GM23248 (cell line): ENCODE data around the gene BUB1B. TPM values are rescaled to one million over a fixed set of nuclear protein-coding genes. Genes with fewer than 3 reads are reported as not detected.

Experiments
- DNase-seq: peaks from one replicate; pipeline ENCODE4 v3.0.0-alpha.2; 2015
- H2AFZ ChIP-seq: fragments of 200-600 bp; sonication (generic); 2 replicates; pipeline ENCODE4 v1.6.1; 2016; ENCODE audit warnings: antibody characterized with exemption
- H3F3A ChIP-seq: fragments of 200-600 bp; sonication (generic); 2 replicates; pipeline ENCODE4 v1.6.1; 2016; ENCODE audit warnings: mild to moderate bottlenecking, antibody characterized with exemption, mixed run types; ENCODE audit not compliant: insufficient read depth
- H3K27ac ChIP-seq: fragments of 200-600 bp; sonication (generic); 2 replicates; pipeline ENCODE4 v1.5.1; 2016; ENCODE audit warnings: mild to moderate bottlenecking
- H3K27me3 ChIP-seq: fragments of 200-600 bp; sonication (generic); replicated peaks from 2 replicates; pipeline ENCODE4 v1.6.1; 2016; ENCODE audit warnings: mild to moderate bottlenecking; ENCODE audit not compliant: insufficient read depth
- H3K36me3 ChIP-seq: fragments of 200-600 bp; sonication (generic); 2 replicates; pipeline ENCODE4 v1.6.1; 2016; ENCODE audit warnings: low read depth, mild to moderate bottlenecking
- H3K4me1 ChIP-seq: fragments of 200-600 bp; sonication (generic); 2 replicates; pipeline ENCODE4 v1.6.1; 2016; ENCODE audit warnings: mild to moderate bottlenecking; ENCODE audit not compliant: insufficient read depth
- H3K4me2 ChIP-seq: fragments of 200-600 bp; sonication (generic); one replicate; pipeline ENCODE4 v1.6.1; 2016; ENCODE audit warnings: mild to moderate bottlenecking; ENCODE audit not compliant: unreplicated experiment
- H3K4me3 ChIP-seq: fragments of 200-600 bp; sonication (generic); 2 replicates; pipeline ENCODE4 v1.5.1; 2016; ENCODE audit warnings: mild to moderate bottlenecking
- H3K79me2 ChIP-seq: fragments of 200-600 bp; sonication (generic); 2 replicates; pipeline ENCODE4 v1.6.1; 2016; ENCODE audit warnings: mild to moderate bottlenecking; ENCODE audit not compliant: insufficient read depth
- H3K9ac ChIP-seq: fragments of 200-600 bp; sonication (generic); 2 replicates; pipeline ENCODE4 v1.6.1; 2016; ENCODE audit warnings: mild to moderate bottlenecking
- H3K9me2 ChIP-seq: fragments of 200-600 bp; sonication (generic); 2 replicates; pipeline ENCODE4 v1.6.1; 2016; ENCODE audit warnings: mixed run types, mild to moderate bottlenecking, moderate library complexity; ENCODE audit not compliant: insufficient read depth
- H3K9me3 ChIP-seq: fragments of 200-600 bp; sonication (generic); one replicate; pipeline ENCODE4 v1.6.1; 2017; ENCODE audit warnings: low read depth
- H4K20me1 ChIP-seq: fragments of 200-600 bp; sonication (generic); 2 replicates; pipeline ENCODE4 v1.6.0; 2016; ENCODE audit not compliant: insufficient read depth
- EZH2 ChIP-seq: fragments of 200-600 bp; sonication (generic); IDR thresholded peaks from 2 replicates; pipeline ENCODE4 v1.6.1; 2018; ENCODE audit warnings: antibody characterized with exemption, mild to moderate bottlenecking; ENCODE audit not compliant: insufficient read depth, poor library complexity, severe bottlenecking
- EZH2phosphoT487 ChIP-seq: fragments of 200-600 bp; sonication (generic); IDR thresholded peaks from 2 replicates; pipeline ENCODE4 v1.6.1; 2018; ENCODE audit warnings: antibody characterized with exemption, moderate library complexity, mild to moderate bottlenecking, low read depth; ENCODE audit not compliant: insufficient read depth
- WGBS, 2 experiments: methylation state at CpG; one replicate each; pipeline ENCODE4 v1.1.6; 2015 to 2017; ENCODE audit warnings: low lambda C conversion rate in 2 of 2, low coverage in 1 of 2; ENCODE audit errors: missing lambda C conversion rate in 2 of 2; 5-methylcytosine and 5-hydroxymethylcytosine counted together
- in situ Hi-C: fragments of 300-500 bp; cut with MboI; formaldehyde crosslinking; loops from 2 replicates; pipeline ENCODE4 v1.15.0; 2020
- polyA plus RNA-seq: library from polyadenylated mRNA; unstranded; fragments of >200 nt; fragmentation: Nextera tagmentation; extraction: Ambion mirVana; gene quantifications from 2 replicates; pipeline ENCODE4 v1.2.1, GENCODE V29; 2016
- total RNA-seq: library from RNA; depleted of rRNA; stranded (reverse); fragments of >200 nt; shearing (Covaris generic); gene quantifications from 2 replicates; pipeline ENCODE4 v1.2.3, GENCODE V29; 2014; rRNA removed

BUB1B gene
- total and polyA plus RNA-seq, 2 experiments from 2014 or later = 9.4 to 10.2 TPM

- 59% methylated on average over 4 of the region's 4 CpGs for WGBS, 2 experiments
Observed at GRCh38 chr15:40269604-40270003, 108.7 kb downstream of the BUB1B start.

GRCh38 chr15:40270246-40270995, 109.6 kb downstream of the BUB1B start:
- no peak overlapping the region for H3K27ac ChIP-seq
- no peaks in the 10 kb centered on the region for H3F3A ChIP-seq
- no peak overlapping the region for H3K4me3 ChIP-seq
- H3K9ac ChIP-seq = no peak overlapping the region
- no peaks in the 10 kb centered on the region for H3K79me2 ChIP-seq
- no peaks in the 10 kb centered on the region for H4K20me1 ChIP-seq
- H3K4me1 ChIP-seq = peaks cover 3% of the 10 kb centered on the region; the same call in 1 of the 2 replicates
- no peaks in the 10 kb centered on the region for H3K9me2 ChIP-seq
- DNase-seq = no peak
- no peaks in the 10 kb centered on the region for H3K9me3 ChIP-seq
- H3K4me2 ChIP-seq = no peak overlapping the region
- no peak overlapping the region for H2AFZ ChIP-seq
- 71 to 73% methylated on average over 11 of the region's 11 CpGs for WGBS, 2 experiments
- in situ Hi-C loops = loop anchor here (10.0 kb wide), 1 partner anchor 226 kb away; no protein-coding TSS in a partner anchor
- no peak for TF ChIP-seq EZH2phosphoT487
- no peak for TF ChIP-seq EZH2
- no peaks in the 10 kb centered on the region for H3K27me3 ChIP-seq
- no peaks in the 10 kb centered on the region for H3K36me3 ChIP-seq

More at GRCh38 chr15:40269604-40270003, 108.7 kb downstream of the BUB1B start:
- H3K4me3 ChIP-seq = no peak overlapping the region
- no peaks in the 10 kb centered on the region for H3K79me2 ChIP-seq
- no peaks in the 10 kb centered on the region for H3F3A ChIP-seq
- no peak overlapping the region for H3K9ac ChIP-seq
- H3K4me2 ChIP-seq = no peak overlapping the region
- peaks cover 3% of the 10 kb centered on the region; the same call in 1 of the 2 replicates for H3K4me1 ChIP-seq
- TF ChIP-seq EZH2phosphoT487 (no peak), EZH2 (no peak)
- no peaks in the 10 kb centered on the region for H3K9me3 ChIP-seq
- no peaks in the 10 kb centered on the region for H3K27me3 ChIP-seq
- no peak for DNase-seq
- no peak overlapping the region for H3K27ac ChIP-seq
- in situ Hi-C loops = loop anchor here (10.0 kb wide), 1 partner anchor 225 kb away; no protein-coding TSS in a partner anchor
- no peak overlapping the region for H2AFZ ChIP-seq
- H4K20me1 ChIP-seq = no peaks in the 10 kb centered on the region
- no peaks in the 10 kb centered on the region for H3K36me3 ChIP-seq
- H3K9me2 ChIP-seq = no peaks in the 10 kb centered on the region

Other genes starting within 250 kb of the BUB1B start
- 254 and 307 TPM in 2 replicates for gene GPR176, start 240.8 kb upstream of the BUB1B start, total RNA-seq
- gene GPR176, start 240.8 kb upstream of the BUB1B start, polyA plus RNA-seq = 156 and 161 TPM in 2 replicates
- gene EIF2AK4, start 227.0 kb upstream of the BUB1B start, total RNA-seq = 54.6 and 74.1 TPM in 2 replicates
- 79.3 and 79.8 TPM in 2 replicates for gene EIF2AK4, start 227.0 kb upstream of the BUB1B start, polyA plus RNA-seq
- 257 and 282 TPM in 2 replicates for gene SRP14, start 121.9 kb upstream of the BUB1B start, total RNA-seq
- gene SRP14, start 121.9 kb upstream of the BUB1B start, polyA plus RNA-seq = 789 and 796 TPM in 2 replicates
- gene BMF, start 52.2 kb upstream of the BUB1B start, total RNA-seq = 1.1 and 2.7 TPM in 2 replicates
- 0.40 and 0.41 TPM in 2 replicates for gene BMF, start 52.2 kb upstream of the BUB1B start, polyA plus RNA-seq
- gene PAK6, start 78.0 kb downstream of the BUB1B start, total RNA-seq = not detected in 2 replicates
- not detected in 2 replicates for gene PAK6, start 78.0 kb downstream of the BUB1B start, polyA plus RNA-seq
- not detected in 2 replicates for gene ANKRD63, start 122.0 kb downstream of the BUB1B start, total RNA-seq
- gene ANKRD63, start 122.0 kb downstream of the BUB1B start, polyA plus RNA-seq = not detected in 2 replicates
- 0.54 and 0.76 TPM in 2 replicates for gene PLCB2, start 146.9 kb downstream of the BUB1B start, total RNA-seq
- 1.1 TPM in 2 replicates for gene PLCB2, start 146.9 kb downstream of the BUB1B start, polyA plus RNA-seq
- 16.6 and 19.9 TPM in 2 replicates for gene INAFM2, start 162.6 kb downstream of the BUB1B start, total RNA-seq
- 3.9 and 4.5 TPM in 2 replicates for gene INAFM2, start 162.6 kb downstream of the BUB1B start, polyA plus RNA-seq
- gene CCDC9B, start 179.9 kb downstream of the BUB1B start, total RNA-seq = 16.9 and 19.6 TPM in 2 replicates
- 28.8 and 33.1 TPM in 2 replicates for gene CCDC9B, start 179.9 kb downstream of the BUB1B start, polyA plus RNA-seq
- gene PHGR1, start 190.0 kb downstream of the BUB1B start, total RNA-seq = not detected in 2 replicates
- gene PHGR1, start 190.0 kb downstream of the BUB1B start, polyA plus RNA-seq = not detected in 2 replicates
- 0.11 and 0.13 TPM in 2 replicates for gene DISP2, start 197.2 kb downstream of the BUB1B start, total RNA-seq
- gene DISP2, start 197.2 kb downstream of the BUB1B start, polyA plus RNA-seq = 0.13 and 0.51 TPM in 2 replicates
- 31.1 and 35.8 TPM in 2 replicates for gene KNSTRN, start 221.7 kb downstream of the BUB1B start, total RNA-seq
- 37.7 and 37.8 TPM in 2 replicates for gene KNSTRN, start 221.7 kb downstream of the BUB1B start, polyA plus RNA-seq
- gene IVD, start 244.7 kb downstream of the BUB1B start, total RNA-seq = 24.4 and 28.2 TPM in 2 replicates
- gene IVD, start 244.7 kb downstream of the BUB1B start, polyA plus RNA-seq = 49.6 and 50.1 TPM in 2 replicates